ENCODE data around the gene MLIP.
"Not testable (repeated sequence)": the region's sequence is repeated elsewhere in the genome, so short reads cannot be mapped to it uniquely, and the experiment has no call there.

Gene MLIP

DNA sequence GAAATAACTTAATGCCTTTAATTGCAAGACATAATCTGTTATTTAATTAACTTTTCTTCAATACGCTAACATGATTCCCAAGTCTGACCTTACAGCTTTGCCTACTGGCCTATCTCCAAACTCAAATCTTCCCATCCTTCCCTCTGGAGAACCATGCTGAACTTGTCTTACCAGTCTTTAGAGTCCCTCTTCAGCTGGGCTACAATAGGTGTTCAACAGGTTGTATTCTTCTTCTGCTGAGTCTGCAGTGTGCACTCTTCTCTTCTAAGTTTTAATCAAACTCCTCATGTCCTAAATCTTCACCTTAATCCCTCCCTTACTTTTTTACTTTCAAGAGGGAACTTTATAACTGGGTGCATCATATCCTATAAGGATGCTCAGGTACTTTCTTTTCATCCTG is 121.5 kb downstream of the MLIP start:
- DNase-seq = no peak

DNA sequence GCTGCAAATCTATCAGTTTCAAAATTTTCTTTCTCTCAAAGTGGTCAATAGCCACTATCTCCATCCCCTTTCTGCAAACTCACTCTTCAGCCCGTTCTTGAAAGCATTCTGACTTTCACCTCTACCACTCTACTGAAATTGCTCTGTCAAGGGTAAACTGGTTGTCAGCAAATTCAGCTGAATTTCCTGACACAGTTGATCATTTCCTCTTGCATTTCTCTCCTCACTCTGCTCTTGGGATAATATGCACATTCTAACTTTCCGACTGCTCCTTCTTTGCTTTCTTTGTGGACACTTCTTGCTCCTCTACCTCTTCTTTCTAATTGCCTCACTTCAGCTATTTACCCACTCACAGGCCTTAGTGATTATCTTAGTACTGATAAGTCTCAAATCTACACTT is 123.3 kb downstream of the MLIP start:
- no peak for DNase-seq

DNA sequence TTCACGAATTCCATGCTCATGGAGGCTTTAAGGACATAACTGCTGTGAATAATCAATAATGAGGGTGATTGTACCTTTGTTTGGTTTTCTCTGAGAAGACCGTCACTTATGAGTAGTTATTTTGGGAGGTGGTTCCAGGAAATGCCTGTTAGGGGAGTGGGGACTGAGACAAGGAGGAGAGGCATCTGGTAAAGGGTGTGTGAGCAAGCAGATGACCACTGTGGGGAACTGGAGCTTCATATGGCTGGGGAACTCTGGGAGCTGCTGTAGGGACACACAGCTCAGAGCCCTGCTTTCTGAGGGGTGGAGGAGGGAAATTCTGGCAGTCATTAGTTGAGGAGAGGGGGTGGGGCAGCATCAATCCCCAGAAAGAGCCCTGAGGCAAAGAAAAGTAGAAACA is 125.7 kb downstream of the MLIP start:
- DNase-seq = no peak

DNA sequence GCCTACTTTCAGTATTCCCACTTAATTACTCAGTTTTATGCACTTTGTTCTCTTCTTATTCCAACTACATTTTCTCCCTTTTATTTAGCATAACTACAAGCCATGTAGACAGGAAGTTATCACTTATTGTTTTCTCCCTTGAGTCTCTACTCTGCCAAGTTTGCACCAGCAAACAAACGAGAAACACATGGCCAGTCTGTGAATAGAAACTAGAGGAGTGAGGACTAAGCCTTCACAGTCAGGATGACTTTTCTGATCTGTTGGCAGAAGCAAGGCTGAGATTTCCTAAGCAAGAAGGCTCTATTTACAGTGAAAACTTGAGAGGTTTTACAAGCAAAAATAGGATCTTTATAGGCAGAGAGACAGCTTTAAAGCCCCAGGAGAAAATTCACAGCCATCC is 127.2 kb downstream of the MLIP start:
- no peak for DNase-seq

DNA sequence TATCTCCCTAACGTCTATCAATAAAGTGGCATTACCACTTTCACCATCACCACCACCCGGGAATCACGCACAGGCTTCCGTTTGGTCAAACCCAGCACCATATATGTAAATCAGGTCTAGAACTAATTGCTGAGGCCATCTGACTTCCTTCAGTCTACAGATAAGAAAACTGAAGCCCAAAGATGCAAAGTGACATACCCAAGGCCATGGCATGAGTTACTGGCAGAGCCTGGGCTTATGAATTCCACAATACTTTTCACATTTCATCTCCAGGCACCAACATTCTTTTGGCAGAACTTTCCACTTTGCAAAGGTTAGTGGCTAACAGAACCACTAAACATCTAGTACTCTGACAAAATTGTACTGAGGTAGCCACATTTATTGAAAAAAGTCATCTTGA is 132.5 kb downstream of the MLIP start:
- DNase-seq = no peak

GRCh38 chr6:54244430-54244829 is 133.2 kb downstream of the MLIP start:
- DNase-seq = no peak

DNA sequence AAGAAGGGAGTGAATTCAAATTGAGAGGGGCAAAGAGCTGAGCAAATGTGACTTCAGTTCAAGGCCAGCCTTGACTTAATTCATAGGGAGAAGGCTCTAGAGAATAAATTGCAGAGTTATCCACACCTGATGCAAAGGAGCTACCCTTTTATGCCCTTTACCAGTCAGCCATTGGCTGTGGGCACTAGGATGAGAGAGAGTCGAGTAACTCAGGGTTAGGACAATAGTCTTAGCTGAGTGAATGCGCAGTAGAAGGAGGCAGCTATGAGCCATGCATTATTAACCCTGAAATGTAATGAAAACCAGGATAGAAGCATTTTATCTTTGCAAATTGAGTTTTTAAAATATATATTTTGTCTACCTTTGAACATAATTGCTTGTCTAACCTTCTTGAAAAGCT is 134.0 kb downstream of the MLIP start:
- DNase-seq = no peak

- DNase-seq = no peak
These were observed 137.1 kb downstream of the MLIP start for GRCh38 chr6:54248319-54248718.

DNA sequence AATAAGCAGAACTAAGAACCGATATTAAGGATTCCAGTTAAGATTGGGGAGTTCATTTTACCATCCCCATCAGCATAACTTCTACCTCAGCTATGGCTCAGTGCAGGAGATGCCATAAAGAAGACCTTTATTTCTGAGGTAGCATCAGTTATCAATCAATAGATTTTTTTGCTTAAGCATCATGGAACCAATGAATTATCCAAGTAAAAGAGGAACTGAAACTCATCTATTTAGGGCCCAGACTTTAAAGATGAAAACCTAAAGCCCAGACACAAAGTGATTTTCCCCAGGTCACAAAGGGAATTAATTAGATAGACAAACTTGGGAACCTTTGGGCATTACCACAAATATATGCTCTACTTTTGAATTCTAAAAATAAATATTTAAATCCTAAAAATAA is 137.8 kb downstream of the MLIP start:
- no peak for DNase-seq

GRCh38 chr6:54249812-54250211 is 138.6 kb downstream of the MLIP start:
- not testable (repeated sequence) for DNase-seq

DNA sequence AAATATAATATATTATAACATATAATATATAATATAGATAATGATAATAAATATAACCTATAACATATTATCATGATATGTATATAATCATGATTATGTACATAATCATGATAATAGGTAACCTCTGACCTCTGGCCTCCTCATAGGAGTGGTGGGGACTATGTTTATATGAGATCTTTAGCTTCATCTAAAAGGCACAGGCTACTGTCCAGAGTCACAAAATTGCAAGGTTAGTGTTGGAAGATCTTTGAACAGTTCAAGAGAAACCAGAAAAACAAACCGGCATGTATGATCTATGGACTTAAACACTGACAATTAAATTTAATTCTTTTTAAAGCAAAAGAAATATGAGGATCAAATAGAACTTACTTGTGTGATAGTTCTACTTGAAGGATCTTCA is 141.3 kb downstream of the MLIP start:
- no peak for DNase-seq

- DNase-seq = no peak
These were observed 141.7 kb downstream of the MLIP start for GRCh38 chr6:54252916-54253315.

- DNase-seq = no peak
These were observed 143.6 kb downstream of the MLIP start for GRCh38 chr6:54254886-54255285.

DNA sequence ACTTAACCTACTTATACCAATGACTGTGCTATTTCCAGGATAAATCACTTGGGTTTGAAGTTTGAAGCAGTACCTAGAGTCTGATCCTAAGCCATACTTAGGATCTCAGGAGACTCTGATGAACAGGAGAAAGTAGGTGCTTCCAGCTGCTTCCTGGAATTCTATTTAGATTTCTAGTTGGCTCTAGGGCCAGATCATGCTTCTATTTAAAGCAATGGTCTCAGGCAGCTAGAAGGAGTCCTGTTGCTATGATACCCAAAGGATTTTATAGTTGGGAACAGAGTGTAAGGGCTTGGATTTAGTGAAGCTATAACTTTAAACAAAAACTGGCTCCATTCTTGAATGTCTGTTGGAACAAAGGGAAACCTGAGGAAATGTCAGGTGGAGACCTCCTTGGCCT is 144.6 kb downstream of the MLIP start:
- no peak for DNase-seq

GRCh38 chr6:54260025-54260424 is 148.8 kb downstream of the MLIP start:
- no peak for DNase-seq

GRCh38 chr6:54262499-54262898 is 151.3 kb downstream of the MLIP start:
- no peak for DNase-seq

DNA sequence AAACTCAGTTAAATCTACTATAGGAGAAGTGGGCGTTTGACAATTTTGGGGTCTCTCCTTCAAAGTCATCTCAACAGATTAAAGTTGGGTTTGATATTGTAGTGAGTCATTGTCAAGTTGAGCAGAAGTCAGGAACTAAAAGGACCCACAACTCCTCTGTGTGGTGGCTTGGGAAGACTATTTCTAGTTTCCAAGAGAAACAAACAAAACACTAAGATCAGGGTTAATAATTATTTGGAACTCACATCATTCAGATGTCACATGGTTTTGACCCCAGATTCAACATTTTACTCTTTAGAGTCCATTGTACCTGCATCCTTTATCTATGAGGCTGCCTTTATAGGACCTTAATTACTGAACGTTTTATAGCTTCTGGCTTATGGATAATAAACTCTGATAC is 151.7 kb downstream of the MLIP start:
- no peak for DNase-seq

DNA sequence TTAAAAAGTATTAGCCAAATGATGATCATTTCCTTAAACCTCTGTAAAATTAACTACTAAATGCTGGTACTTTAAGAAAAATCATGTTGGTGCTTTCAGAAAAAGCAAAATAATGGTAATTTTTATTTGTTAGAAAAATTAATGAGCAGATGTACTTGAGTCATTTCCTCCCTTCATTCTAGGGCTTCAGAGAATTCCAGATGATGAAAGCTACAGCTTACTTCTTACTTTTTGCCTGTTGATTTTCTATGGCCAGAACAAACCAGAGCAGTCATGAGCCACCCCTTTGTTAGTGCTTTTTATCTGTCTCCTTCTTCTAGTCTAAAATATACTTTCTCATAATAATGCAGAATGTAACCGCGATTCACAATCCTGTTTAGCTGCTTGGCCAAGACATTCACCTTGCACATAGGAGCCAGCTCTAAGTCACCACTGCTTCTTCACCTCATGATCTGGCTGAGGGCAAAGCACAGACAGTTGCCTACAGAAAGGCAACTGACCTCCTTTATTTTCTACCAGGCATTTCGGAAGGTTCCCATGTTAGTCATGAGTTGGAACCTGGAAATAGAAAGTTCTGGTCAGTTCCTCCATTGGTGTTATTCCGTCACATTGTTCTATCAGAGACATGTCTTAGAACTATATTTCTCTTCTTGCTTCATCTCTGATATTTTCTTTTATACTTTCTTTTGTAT is 153.5 kb downstream of the MLIP start:
- DNase-seq = no peak

DNA sequence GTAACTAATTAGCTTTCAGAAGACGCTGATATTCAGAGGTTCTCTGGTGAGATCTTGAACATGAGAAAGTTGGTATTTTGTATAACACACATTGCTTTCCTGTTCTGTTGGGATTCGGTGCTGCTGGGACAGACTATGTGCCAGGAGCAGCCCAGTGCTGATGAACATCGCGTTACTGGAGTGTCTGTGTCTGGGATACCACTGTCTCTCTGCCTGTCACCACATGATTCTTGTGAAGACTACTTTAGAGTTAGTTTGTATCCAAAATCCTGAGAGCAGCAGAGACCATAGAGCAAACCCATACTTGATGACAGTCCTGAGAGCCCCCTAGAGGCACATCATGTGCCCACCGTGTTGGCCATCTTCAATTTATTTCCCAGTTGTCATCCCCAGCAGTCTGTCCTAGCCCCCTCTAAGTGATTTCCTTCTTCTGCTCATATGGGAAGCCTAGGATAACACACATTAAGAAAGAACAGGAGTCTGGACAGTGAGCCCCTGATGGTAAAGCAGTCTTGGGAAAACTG is 155.2 kb downstream of the MLIP start:
- no peak for DNase-seq

DNA sequence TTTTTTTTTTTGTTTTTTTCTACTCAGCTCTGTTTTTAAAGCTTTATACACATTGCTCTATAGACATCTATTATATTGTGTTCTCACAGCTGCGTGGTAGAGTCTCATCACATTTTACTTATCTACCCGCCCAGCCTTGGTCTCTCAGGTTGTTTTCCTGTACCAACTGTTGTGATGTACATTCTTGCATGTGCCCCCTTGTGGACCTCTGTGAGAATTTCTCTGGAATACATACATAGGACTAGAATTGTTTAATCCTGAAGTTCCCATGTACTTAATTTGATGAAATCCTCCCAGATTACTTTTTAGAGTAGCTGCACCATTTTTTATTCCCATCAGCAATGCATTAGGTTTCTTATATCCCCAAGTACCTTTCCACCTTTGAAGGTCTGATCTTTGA is 156.6 kb downstream of the MLIP start:
- DNase-seq = no peak

DNA sequence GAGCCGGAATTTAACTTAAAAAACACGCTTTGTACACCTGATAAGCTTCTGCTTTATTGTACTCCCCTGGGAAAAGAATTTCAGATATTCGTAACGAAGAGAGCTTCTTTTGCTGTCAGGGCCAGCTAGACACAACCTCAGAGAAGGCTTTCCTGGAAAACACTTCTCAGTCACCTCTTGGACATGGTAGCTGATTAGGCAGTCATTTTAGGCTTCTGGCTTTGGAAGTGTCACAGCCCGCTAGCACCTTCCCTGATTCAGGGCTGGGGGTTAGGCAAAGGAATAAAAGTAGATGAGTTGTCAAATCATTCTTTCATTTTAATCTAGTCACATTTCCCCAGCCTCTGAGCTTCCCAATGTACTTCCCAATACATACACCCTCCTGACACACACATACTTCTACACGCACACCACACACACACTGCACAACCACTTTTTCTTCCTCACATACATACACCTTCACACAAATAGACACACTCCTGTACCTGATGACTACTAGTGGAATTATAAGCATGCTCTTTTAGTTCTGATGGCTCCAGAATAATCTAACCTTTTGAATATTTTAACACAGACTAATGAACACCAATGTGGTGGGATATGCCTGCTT is 162.1 kb downstream of the MLIP start:
- no peak for DNase-seq

GRCh38 chr6:54274383-54274782 is 163.1 kb downstream of the MLIP start:
- no peak for DNase-seq

- DNase-seq = no peak
These were observed 170.9 kb downstream of the MLIP start for GRCh38 chr6:54282186-54282585.

DNA sequence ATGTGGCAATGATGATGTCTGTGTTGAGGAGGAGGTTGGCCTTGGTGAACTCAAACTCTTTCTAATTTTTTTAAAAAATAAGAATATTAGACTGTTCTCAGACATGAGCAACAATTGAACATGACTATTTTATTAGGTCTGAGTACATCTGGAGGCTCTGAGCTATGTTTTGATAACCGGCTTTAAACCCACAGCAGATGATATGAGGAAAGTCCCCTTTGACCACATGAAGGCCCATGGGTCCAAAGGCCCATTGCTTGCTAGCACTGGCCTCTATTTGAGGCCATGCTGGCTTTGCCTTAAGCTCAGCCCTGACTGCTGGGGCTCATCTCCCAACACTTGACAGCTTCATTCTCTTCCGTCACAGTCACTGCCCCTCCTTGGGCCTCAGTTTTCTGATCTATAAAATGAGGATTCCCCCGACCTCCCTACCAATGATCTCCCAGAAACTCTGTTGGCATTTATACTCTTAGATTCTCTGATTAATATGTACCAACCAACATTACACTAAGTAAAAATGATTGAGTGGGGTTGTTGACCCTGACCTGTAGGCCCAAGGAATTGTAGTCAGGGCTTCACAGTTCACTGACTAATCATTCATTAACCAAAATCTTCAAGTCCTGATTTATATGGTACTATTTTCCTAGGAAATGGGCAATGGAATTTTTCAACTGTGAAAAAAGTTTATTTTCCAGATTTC is 173.1 kb downstream of the MLIP start:
- no peak for DNase-seq

All from SHP77 treated with DMSO at 0.1 percent for 48 hours (cell line).